Adrenal gland (tissue), 5 donors: ENCODE results near the gene MGST2.

Experiments used
- POLR2A ChIP-seq, 2 donors: fragments of 450-650 bp; IDR thresholded peaks; one replicate each; pipeline ENCODE4 v1.6.1; 2017; ENCODE audit warnings: antibody characterized with exemption in 2 of 2, mild to moderate bottlenecking in 2 of 2, moderate library complexity in 1 of 2
- TF ChIP-seq, protein P1 (sequence below), 6 experiments: fragments of 450-650 bp in 4 of 6; fragments of 200-600 bp in 2 of 6; sonication (generic) in 1 of 6; IDR thresholded peaks; 1 replicate in 5 of 6; 2 replicates in 1 of 6; pipeline versions ENCODE4 v1.5.1 to v1.8.0; 2016 to 2021; ENCODE audit warnings: antibody characterized with exemption in 6 of 6, mild to moderate bottlenecking in 2 of 6, moderate library complexity in 1 of 6
- donor health status: DM: no; HTN: no; CAD: no.

GRCh38 chr4:139734875-139735380, 69.3 kb downstream of the MGST2 start:
- TF ChIP-seq, protein P1, sequence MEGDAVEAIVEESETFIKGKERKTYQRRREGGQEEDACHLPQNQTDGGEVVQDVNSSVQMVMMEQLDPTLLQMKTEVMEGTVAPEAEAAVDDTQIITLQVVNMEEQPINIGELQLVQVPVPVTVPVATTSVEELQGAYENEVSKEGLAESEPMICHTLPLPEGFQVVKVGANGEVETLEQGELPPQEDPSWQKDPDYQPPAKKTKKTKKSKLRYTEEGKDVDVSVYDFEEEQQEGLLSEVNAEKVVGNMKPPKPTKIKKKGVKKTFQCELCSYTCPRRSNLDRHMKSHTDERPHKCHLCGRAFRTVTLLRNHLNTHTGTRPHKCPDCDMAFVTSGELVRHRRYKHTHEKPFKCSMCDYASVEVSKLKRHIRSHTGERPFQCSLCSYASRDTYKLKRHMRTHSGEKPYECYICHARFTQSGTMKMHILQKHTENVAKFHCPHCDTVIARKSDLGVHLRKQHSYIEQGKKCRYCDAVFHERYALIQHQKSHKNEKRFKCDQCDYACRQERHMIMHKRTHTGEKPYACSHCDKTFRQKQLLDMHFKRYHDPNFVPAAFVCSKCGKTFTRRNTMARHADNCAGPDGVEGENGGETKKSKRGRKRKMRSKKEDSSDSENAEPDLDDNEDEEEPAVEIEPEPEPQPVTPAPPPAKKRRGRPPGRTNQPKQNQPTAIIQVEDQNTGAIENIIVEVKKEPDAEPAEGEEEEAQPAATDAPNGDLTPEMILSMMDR (IDR thresholded peaks at IDR 0.05): peak; percentile 31 to 91 (median 78)
- peak in 1 of 2 donors; percentile 58 for TF ChIP-seq POLR2A (IDR thresholded peaks at IDR 0.05)
